HG02642 (cell line): ENCODE data around the gene DNM3.

Experiments
- ATAC-seq: cut with Tn5 transposase; IDR thresholded peaks from one replicate; pipeline ENCODE4 v1.9.1; 2021; ENCODE audit warnings: mild to moderate bottlenecking; ENCODE audit not compliant: unreplicated experiment, poor library complexity

The DNM3 gene

DNA sequence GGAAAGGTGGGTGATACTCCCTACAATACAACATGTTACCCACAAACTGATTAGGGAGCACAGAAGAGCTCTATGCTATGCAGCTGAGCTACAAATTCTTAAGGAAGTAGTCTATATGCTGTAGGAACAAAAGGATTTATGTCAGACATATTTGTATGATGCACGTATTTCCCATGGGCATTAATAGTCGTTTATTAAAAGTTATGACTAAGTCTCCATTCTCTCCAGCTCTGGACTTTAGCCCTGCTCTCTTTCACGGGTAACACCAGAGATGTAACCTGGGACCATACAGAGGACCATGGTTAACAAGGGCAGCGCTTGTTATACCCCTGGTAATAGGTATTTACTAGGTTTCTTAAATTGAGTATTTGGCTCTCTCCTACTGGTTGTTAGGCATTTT, 411.0 kb downstream of the DNM3 start:
- no peak for ATAC-seq

DNA sequence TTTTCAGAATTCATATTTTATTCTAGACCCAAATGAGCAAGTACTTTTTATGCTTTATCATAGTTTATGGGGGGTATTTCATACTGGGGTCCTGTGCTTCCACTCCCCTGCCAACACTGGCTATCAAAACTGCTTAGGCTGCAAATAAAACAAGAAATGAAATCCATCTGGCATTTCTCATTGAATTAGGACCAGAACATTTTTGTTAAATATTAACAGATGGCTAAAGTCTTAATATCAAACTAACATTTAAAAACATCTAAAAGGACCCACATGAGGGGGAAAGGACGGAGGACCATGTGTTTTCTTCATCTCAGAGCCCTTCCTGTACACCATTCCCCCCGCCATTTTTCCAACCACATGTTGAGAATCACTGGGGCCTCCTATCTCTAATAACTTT, 411.7 kb downstream of the DNM3 start:
- no peak for ATAC-seq

DNA sequence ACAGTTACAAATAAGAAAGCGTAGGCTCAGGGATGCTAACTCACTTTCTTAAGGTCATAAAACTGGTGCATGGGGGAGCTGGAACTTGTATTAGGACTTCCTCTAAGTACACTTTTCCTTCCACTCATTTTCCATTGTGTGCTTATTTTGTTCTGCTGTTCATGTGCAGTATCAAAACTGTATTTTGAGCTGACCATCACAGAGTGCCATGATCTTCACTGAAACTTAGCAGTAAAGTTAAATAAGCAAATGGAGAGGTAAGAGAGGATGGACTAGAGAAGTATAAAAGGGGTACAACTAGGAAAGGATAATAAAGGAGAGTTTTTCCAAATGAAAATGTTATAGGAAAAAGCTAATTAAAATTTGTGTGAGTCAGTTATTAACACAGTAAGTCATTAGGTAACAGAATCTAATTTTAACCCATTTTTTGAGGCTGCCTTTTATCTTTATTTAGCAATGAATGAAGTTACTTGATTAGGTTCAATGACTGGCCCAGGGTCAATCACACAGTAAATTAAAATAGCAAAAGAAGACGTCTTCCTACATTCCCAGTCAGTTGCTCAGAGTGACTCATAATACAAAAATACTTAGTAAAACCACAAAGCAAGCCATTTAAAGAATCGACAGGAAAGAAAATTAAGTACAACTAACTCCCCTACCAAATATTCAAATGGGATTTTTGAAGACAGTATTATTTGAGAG, 413.4 kb downstream of the DNM3 start:
- ATAC-seq: no peak

DNA sequence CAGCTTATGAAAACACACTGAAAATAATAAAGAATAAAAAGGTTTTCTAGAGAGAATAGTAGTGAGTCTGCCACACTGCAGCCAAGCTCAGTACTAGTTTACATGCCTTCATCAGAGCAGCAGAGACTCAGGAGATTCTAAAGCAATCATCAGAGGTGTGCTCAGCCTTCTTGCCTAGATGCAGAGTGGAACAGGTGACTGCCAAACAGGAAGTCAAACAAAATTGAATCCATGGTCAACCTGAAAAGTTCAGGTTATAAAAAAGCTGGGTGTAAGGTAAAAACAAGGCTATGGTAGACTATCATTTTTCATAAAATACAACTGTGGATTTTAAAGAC, 413.9 kb downstream of the DNM3 start:
- no peak for ATAC-seq

DNA sequence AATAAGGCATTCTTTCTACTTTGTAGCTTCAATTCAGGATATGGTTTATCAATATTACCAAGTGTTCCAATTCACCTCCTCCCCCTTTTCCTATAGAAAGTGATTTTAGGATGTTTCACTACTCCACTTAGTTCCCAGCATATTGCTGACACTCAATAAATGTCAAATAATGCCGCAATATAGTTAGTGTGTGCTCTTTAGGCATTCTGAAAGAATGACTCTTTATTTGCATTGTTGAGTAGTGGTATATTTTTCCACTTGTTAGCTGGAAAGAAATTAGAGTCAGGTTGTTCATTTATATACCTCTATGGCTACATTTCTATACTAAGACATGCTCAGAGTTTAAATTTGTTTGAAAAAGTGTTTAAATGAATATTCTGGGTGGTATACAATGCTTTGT, 424.6 kb downstream of the DNM3 start:
- no peak for ATAC-seq

DNA sequence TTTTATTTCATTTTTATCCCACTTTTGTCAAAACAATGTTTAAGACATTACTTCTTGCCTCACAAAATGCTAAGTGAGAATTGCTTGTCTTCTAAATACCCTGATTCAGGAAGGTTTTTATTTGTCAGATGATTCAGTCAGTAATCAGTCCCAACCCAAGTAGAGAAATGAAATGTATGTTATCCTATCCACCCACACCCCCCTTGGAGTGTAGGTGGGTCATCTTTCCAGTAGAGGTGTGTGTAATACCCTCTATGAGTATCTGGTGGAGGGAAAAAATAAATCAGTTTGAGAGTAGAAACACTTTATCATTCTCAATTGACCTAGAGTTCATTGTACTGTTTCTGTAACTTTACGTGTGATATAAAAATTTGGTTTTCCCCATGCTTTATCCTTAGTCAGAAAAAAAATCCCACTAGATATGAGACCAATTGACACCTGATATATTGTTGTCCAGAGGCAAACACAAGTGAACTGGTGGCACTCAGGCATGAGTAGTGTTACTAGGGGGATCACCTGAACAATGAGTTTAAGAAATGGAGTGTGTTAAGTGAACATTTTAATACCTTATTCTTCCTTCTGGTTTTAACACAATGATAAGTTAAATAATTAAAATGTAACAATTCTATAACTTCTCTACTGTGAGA, 425.4 kb downstream of the DNM3 start:
- ATAC-seq: no peak

DNA sequence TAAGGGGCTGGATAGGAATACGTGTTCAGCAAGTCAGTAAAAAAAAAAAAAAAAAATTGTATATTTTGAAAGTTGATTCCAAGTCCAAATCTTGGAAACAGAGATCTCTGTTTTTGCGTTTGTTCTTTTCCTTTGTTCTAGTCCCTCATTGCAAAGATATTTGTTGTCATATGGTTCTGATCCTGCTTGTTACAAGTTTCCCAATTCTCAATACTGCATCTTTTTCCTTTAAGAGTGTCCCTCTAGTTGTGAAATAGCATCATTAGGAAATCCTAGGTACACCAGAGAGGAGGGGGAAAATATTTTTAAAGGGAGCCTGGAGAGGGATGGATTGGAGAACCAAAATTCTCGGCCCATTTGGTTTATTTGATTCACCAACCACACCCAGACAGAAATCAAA, 426.9 kb downstream of the DNM3 start:
- no peak for ATAC-seq

DNA sequence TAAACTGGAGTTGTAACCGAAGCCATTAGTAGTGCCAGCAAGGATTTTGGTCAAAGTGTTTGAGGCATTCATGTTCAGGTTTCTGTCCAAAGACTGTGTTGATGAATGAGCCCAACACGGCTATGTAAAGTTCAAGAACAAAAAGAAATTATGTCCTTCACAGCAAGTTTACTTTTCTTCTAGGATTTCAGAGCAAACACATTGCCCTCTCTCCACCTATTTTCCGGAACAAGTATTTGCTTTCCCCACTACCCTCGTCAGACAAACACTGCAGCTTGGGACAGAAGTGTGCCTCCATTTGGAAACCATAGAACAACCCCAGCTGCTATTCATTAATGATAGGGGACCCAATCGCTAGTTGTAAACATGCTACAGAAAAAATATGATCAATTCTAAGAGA, 427.8 kb downstream of the DNM3 start:
- ATAC-seq: no peak

DNA sequence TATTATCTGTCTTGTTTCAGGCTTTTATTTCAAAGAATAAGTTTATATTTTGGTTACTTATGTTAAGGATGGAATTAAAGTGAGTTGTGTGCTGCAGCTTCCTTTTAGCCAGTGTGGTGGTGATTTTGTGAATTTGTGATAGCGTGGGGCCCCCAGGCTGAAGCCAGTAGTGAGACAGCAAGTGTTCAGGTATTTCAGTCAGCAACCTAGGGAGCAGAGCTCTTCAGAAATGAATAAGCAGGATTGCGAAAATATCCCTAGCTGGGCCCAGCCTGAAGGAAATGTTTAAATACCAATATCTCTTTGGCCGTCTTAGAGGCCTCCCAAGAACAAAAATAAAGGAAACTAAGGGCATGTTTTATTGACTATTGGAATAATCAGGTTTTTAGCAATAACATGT, 428.3 kb downstream of the DNM3 start:
- ATAC-seq: no peak

DNA sequence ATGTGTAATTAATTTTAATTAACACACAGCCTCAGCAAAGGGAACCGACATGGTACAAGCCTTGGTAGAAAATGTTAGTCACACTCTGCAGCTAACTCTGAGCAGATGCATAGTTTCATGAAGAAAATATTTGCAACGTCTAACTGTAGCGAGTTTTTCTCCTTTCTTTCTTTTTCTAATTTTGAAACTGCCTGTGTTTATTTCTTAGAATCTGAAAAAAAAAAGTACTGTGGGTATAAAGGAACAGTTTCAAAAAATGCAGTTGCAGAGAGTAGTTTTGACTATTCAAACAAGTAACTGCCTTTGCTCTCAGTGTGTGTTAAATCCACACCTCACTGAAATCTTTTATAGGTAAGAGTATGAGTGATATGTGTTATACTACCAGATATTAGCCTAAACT, 429.3 kb downstream of the DNM3 start:
- ATAC-seq: no peak

DNA sequence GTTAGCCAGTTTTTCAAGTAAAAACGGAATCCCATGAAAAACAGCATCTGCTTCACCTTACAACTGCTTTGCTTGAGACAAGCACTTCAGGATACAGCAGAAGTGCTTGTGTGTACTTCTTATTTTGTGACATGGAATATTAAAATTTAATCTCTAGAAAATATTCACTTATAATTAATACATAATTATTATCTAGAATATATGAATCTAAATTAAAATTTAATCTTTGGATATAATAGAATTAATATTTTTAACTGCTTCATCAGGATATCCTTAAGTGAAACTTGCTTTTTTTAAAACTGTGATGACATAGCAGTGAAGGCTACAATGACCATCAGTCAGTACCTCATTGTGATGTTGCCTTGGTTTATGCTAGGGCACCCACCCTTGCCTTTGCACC, 430.8 kb downstream of the DNM3 start:
- ATAC-seq: no peak

DNA sequence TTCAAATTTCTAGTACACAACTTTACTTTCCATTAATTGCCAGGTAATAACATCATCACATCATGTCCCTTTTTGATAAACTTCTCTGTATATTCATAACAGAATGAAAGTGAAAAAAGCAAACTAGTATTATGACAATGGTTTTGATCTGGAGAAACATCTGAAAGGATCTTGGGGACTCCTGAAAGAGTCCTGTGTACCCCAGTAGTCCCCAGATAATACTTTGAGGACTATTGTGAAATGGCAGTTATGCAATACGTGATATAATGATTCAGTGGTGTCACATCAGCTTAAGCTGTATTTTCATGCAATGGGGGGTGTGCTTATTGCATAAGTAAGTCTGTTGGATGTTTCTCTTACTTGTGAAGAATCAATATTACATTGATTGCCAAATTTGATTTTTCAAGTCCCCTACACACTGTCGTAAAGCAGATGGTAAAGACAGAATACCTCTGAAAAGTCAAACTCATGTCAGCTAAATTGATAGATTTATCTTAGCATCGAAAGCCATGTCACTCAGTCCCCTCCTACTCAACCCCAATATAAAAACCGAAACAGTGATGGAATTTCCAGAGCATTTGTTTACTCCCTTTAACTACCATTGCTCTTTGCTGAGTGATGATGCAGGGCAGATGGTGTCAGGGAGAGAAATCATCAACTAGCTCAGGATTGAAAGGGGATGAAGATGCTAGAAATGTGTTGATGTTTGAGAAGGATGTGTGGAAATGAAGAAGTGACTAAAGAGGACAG, 432.5 kb downstream of the DNM3 start:
- ATAC-seq: no peak

DNA sequence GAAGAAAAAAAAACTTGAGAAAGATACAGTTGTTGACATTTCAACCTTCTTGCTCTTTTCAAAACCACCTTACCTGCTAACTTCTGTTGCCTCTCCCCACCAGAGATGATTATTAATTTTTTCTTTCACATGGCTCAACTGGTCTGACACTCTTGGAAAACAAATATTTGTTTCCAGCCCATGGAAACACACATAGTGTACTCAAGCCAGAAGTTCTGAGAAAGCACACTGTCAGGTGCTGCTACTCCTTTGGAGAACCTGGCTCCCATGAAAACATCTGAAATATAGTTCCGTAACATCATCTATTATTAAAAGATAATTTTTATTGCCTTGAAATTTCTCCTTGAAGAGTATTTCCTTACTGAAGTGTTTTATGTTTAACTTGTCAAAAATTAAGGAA, 434.2 kb downstream of the DNM3 start:
- no peak for ATAC-seq

DNA sequence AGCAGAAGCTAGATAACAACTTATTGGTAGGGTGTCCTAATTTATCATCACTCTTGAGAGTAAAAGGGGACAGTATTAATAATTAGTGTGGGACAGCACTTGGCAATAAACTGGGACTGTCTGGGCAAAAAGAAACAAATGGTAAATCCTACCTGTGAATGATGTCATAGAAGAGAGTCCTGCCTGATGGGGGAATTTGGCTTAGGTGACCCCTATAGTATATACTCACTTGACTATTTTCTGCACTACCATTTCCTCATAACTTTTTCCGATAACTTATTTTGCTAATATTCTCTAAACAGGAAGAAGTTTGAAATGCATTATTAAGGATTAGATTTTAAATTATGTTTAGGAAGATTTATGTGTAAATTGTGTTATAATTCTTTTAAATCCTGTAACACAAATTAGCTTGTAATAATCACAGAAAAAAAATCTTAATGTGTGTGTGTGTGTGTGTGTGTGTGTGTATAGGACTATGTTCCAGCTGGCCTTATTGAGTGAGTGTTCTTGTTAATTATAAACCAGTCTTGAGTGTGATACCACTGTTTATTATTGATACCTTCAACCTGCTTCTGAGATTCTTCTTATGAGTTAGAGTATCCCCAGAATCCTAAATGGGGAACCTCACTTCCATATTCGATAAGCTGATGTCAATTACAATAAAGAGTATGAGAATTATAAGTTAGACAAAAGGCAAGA, 435.0 kb downstream of the DNM3 start:
- no peak for ATAC-seq

DNA sequence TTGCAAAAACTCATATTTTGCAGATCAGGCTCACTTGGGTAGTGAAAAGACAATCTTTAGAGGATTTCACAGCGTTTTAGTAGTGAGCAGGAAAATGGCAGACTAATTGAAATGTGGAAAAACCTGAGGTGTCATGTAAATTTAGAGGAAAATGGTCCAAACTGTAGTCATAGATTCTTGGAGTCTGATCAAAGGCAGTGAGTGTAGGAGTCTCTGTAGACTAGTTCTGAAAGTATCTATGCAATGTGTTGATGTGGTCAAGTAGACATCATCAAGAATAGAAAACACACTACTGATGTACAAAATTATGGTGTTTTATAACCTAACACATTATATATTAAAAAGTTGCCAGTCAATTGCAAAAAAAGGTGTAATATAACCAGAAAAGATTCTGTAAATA, 436.0 kb downstream of the DNM3 start:
- ATAC-seq: no peak

DNA sequence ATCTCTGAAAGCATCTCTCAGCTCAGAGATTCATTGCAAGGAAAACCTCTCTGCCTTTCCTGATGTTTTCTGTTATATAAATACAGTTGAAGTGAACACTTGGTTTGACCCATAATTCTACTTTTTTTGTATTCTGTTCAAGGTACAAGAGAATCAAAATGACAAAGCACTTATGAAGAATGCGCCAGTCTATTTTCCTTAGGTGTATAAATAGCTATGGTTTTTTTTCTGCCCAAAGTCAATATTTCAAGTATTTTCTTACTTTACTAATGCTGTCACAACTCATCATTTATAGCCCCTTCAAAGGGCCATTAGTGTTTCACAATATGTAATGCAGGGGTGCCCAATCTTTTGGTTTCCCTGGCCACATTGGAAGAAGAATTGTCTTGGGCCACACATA, 436.7 kb downstream of the DNM3 start:
- no peak for ATAC-seq

DNA sequence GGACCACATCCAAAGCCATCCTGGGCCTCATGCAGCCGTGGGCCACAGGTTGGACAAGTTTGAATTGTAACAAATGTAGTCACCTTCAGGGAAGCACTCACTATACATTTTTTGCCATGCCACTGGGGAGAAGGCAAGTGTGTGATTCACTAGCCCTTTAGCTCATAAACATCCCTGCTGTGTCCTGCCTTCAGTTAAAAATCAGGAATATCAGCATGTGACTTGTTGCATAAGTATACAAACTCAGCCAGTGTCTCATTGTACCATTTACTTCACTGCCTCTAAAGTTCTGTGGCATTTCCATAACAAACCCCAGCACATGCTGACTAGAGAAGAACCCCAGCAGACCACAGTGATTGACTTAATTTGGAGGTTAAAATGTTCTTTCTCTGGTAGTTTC, 437.2 kb downstream of the DNM3 start:
- no peak for ATAC-seq

DNA sequence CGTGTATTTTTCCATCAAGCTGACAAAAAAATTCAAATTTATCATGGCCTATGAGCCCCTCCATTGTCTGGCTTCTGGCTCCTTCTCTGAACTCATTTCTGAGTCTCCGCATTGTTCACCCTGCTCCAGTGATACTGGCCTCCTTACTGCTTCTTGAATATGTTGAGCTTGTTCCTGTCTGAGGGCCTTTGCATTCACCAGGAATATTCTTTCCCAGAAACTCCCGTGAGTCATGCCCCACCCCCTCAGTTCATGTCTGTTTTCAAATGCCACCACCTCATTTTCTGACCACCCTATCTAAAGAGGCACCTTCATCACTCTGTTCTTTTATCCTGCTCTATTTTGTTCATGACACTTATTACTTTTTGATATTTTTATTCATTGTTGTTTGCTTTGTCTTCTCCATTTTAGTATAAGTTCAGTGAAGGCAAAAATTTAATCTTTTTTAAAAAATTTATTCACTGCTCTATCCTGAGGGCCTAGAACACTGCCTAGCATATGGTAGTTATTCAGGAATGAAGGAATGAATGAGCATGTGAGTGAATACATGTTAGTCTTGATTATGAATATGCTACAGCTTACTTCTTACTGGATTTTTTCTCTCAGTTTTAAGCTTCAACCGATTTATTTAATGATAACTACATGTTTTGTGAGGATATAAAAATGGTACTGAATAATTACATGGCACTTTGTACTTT, 438.8 kb downstream of the DNM3 start:
- ATAC-seq: no peak

DNA sequence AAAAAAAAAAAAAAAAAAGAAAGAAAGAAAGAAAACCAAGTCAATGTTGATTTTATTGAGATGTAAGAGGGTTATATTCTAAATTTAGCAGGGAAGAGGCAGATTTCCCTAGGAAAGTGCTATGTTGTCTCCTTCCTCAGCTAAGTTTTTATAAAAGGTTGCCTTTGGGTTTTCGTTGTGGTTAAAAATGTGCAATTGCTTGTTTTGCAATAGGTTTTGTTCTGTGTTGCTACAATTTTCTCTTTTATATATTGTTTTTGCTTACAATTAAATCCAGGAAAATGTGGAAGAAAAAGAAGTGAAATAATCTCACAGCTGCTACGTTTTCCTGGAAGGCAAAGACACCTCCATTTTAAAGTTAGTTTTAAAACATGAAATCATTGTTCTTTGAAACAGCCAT, 442.5 kb downstream of the DNM3 start:
- no peak for ATAC-seq

DNA sequence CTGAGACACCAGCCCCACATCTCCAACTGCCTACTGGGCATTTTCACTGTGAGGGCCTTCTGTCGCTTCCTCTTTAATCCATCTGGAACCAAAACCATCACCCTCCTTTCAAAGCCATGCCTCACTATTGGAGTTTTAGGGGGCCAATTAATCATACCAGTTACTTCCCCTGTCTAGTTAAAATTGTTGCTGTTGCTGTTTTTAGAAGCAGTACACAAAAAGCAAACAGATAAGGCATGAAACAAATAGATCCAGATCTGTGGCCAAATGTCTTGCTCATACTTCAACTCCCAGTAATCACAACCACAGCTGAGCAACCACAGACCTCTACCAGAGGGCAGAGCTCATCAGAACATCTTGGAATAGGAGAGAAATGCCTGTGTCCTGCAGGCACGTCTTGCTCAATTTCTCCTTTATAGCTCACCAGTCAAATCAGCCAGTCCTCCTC, 445.4 kb downstream of the DNM3 start:
- ATAC-seq: no peak

DNA sequence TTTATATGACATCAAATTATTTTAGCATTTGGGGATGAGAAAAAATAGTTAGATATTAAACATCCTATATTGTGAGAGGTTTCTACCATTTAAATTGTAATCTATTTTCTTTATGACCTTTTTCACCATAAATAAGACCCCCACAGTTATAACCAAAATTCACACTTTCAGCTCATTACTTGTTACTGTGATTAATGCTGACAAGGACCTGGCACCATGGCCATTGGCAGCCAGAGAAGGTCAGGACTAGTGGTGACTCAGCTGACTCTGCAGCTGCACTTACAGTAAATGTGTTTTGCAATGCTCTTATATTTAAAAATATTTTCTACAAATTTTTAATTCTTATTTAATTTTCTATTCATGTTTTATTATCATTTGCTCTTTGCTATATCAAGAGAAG, 445.9 kb downstream of the DNM3 start:
- ATAC-seq: no peak
